OCI-M2 (cell line): ENCODE measurements around the gene ELOVL7.
"Not testable (repeated sequence)": the region's sequence is repeated elsewhere in the genome, so short reads cannot be mapped to it uniquely, and the experiment has no call there.

Experiments
- DNase-seq: peaks from one replicate; lab custom pipeline; 2025; ENCODE audit not compliant: unreplicated experiment; lab: John Stamatoyannopoulos, UW

ELOVL7 gene

GRCh38 chr5:60830581-60831127 lies 13.4 kb downstream of the ELOVL7 start:
- DNase-seq, result no peak

- no peak for DNase-seq
These were observed 14.4 kb downstream of the ELOVL7 start for GRCh38 chr5:60829490-60830266.

GRCh38 chr5:60827201-60827600 lies 16.9 kb downstream of the ELOVL7 start:
- DNase-seq, result no peak

- no peak for DNase-seq
These were observed 17.4 kb downstream of the ELOVL7 start for GRCh38 chr5:60826653-60827052.

GRCh38 chr5:60823574-60823973 lies 20.5 kb downstream of the ELOVL7 start:
- no peak for DNase-seq

GRCh38 chr5:60822285-60822556 lies 21.8 kb downstream of the ELOVL7 start:
- DNase-seq, result no peak

GRCh38 chr5:60821488-60822284 lies 22.4 kb downstream of the ELOVL7 start:
- DNase-seq, result no peak

- DNase-seq, result peak; percentile 67
These were observed 23.2 kb downstream of the ELOVL7 start for GRCh38 chr5:60820593-60821487.

- not testable (repeated sequence) for DNase-seq
These were observed 27.9 kb downstream of the ELOVL7 start for GRCh38 chr5:60816138-60816537.

- DNase-seq, result no peak
These were observed 29.6 kb downstream of the ELOVL7 start for GRCh38 chr5:60814498-60814897.

GRCh38 chr5:60812426-60812825 lies 31.6 kb downstream of the ELOVL7 start:
- no peak for DNase-seq

- no peak for DNase-seq
These were observed 33.0 kb downstream of the ELOVL7 start for GRCh38 chr5:60811105-60811504.

- DNase-seq, result no peak
These were observed 33.5 kb downstream of the ELOVL7 start for GRCh38 chr5:60810438-60811085.

- DNase-seq, result no peak
These were observed 34.1 kb downstream of the ELOVL7 start for GRCh38 chr5:60809891-60810425.

GRCh38 chr5:60806591-60807243 lies 37.4 kb downstream of the ELOVL7 start:
- DNase-seq, result no peak

GRCh38 chr5:60805463-60805862 lies 38.6 kb downstream of the ELOVL7 start:
- DNase-seq, result no peak

- no peak for DNase-seq
These were observed 40.4 kb downstream of the ELOVL7 start for GRCh38 chr5:60803712-60804111.

GRCh38 chr5:60802986-60803385 lies 41.1 kb downstream of the ELOVL7 start:
- no peak for DNase-seq

- DNase-seq, result no peak
These were observed 41.8 kb downstream of the ELOVL7 start for GRCh38 chr5:60802226-60802625.
